Activated CD8-positive, alpha-beta T cell treated with anti-CD3 and anti-CD28 coated beads for 36 hours (primary cell): ENCODE results near the gene REXO1. TPM values are rescaled to one million over a fixed set of nuclear protein-coding genes. Genes with fewer than 3 reads are reported as not detected.

Source experiments
- ATAC-seq: fragments of 200-7000 bp; cut with Tn5 transposase; one replicate; pipeline ENCODE4 v1.10.0; 2021; ENCODE audit warnings: mild to moderate bottlenecking, moderate library complexity
- CTCF ChIA-PET: fragments of 350-600 bp; sonication (Branson Sonifier 250); formaldehyde crosslinking; loops from one replicate; lab custom pipeline; 2021; ENCODE audit warnings: antibody characterized with exemption; lab: Charles Lee
- POLR2A ChIA-PET: fragments of 350-600 bp; sonication (Branson Sonifier 250); formaldehyde crosslinking; loops from one replicate; lab custom pipeline; 2021; ENCODE audit warnings: antibody characterized with exemption; lab: Charles Lee
- DNase-seq: peaks from one replicate; pipeline ENCODE4 v3.0.0-alpha.2; 2020
- H3K27ac Mint-ChIP-seq: one replicate; pipeline ENCODE4 v1.8.0; 2021; ENCODE audit warnings: mild to moderate bottlenecking, mixed read lengths
- H3K27me3 Mint-ChIP-seq: one replicate; pipeline ENCODE4 v1.8.0; 2021; ENCODE audit warnings: mixed read lengths
- H3K36me3 Mint-ChIP-seq: one replicate; pipeline ENCODE4 v1.8.0; 2021; ENCODE audit warnings: low read depth, mixed read lengths
- H3K4me1 Mint-ChIP-seq: one replicate; pipeline ENCODE4 v1.8.0; 2021; ENCODE audit warnings: low read depth, mixed read lengths
- H3K4me3 Mint-ChIP-seq: one replicate; pipeline ENCODE4 v1.8.0; 2021; ENCODE audit warnings: mild to moderate bottlenecking, moderate library complexity, mixed read lengths
- H3K9me3 Mint-ChIP-seq: one replicate; pipeline ENCODE4 v1.8.0; 2021; ENCODE audit warnings: mixed read lengths
- intact Hi-C: fragments of 100-400 bp; cut with micrococcal nuclease; formaldehyde crosslinking; loops from one replicate; pipeline ENCODE4 v1.10.0; 2022
- total RNA-seq, 2 experiments: library from RNA; stranded (reverse); gene quantifications; one replicate each; pipeline ENCODE4 v1.2.3, GENCODE V29; 2021
- TF ChIP-seq, protein P1 (sequence below): fragments of 200-600 bp; IDR thresholded peaks from one replicate; pipeline ENCODE4 v1.8.0; 2022; ENCODE audit warnings: antibody characterized with exemption, mild to moderate bottlenecking

REXO1 gene
- total RNA-seq, 2 experiments from 2014 or later: 43.4 to 46.8 TPM

DNA sequence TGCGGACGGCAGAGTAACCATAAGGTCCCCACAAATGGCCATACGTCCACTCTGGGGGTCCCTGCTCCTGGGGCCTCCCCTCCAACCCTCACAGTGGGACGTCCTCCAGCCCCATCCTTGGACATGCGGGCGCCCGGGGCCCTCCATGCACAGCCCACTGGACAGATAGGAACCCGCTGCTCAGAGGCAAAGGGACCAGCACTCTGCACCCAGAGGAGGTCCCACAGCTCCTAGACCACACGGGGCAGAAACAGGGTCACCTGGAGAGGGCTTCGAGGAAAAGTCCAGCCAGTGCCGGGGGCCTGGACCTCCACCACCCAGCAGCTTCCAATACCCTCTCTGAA lies 11.1 kb downstream of the REXO1 start:
- ATAC-seq: no peak
- intact Hi-C loops: no loop called here
- POLR2A ChIA-PET: interaction anchor here (1.0 to 3.7 kb wide), 3 partner anchors 9 to 21 kb away, joined by 3 to 16 read pairs (median 3); no protein-coding TSS in a partner anchor

DNA sequence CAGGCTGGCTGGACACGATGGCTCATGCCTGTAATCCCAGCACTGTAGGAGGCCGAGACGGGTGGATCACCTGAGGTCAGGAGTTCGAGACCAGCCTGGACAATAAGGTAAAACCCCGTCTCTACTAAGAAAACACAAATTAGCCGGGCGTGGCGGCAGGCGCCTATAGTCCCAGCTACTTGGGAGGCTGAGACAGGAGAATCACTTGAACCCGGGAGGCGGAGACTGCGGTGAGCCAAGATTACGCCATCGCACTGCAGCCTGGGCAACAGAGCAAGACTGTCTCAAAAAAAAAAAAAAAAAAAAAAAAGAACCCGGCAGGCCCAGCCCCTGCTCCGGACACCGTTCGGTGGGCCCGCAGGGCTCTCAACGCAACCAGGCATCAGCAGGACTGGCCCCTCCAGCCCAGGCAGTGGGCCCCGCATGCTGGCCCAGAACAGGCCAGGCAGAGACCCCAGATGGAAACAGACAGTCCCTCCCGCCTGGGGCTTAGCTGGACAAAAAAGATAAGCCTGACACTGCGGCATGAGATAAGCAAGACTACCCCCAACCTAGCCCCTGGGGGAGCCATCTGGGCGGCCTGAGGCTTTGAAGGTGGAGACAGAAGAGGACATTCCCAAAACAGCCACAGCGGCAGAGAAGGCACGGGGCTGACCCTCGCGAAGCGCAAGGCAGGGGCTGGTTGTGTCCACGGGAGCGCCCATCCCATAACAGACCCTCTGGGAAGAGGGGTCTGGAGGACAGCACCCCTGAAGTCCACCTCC lies 11.6 kb downstream of the REXO1 start:
- H3K27ac Mint-ChIP-seq: no peak overlapping the region
- no peaks in the 10 kb centered on the region for H3K9me3 Mint-ChIP-seq
- TF ChIP-seq, protein P1, sequence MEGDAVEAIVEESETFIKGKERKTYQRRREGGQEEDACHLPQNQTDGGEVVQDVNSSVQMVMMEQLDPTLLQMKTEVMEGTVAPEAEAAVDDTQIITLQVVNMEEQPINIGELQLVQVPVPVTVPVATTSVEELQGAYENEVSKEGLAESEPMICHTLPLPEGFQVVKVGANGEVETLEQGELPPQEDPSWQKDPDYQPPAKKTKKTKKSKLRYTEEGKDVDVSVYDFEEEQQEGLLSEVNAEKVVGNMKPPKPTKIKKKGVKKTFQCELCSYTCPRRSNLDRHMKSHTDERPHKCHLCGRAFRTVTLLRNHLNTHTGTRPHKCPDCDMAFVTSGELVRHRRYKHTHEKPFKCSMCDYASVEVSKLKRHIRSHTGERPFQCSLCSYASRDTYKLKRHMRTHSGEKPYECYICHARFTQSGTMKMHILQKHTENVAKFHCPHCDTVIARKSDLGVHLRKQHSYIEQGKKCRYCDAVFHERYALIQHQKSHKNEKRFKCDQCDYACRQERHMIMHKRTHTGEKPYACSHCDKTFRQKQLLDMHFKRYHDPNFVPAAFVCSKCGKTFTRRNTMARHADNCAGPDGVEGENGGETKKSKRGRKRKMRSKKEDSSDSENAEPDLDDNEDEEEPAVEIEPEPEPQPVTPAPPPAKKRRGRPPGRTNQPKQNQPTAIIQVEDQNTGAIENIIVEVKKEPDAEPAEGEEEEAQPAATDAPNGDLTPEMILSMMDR: no peak
- peaks cover 2% of the 10 kb centered on the region for H3K36me3 Mint-ChIP-seq
- intact Hi-C loops: no loop called here
- peaks cover 17% of the 10 kb centered on the region for H3K4me1 Mint-ChIP-seq
- DNase-seq (no peak), ATAC-seq (no peak)
- H3K27me3 Mint-ChIP-seq: no peaks in the 10 kb centered on the region
- POLR2A ChIA-PET: interaction anchor here (1.0 to 3.7 kb wide), 3 partner anchors 10 to 22 kb away, joined by 3 to 16 read pairs (median 3); no protein-coding TSS in a partner anchor
- H3K4me3 Mint-ChIP-seq: no peak overlapping the region
- CTCF ChIA-PET: interaction anchor here (1.9 to 3.8 kb wide), 5 partner anchors 9 to 38 kb away, joined by 6 to 57 read pairs (median 19); no protein-coding TSS in a partner anchor

More for the DNA sequence above, 11.1 kb downstream of the REXO1 start:
- no peak for DNase-seq
- no peaks in the 10 kb centered on the region for H3K9me3 Mint-ChIP-seq
- CTCF ChIA-PET: interaction anchor here (0.8 to 3.8 kb wide), 9 partner anchors 9 to 424 kb away, joined by 3 to 57 read pairs (median 6); no protein-coding TSS in a partner anchor
- no peak overlapping the region for H3K4me3 Mint-ChIP-seq
- H3K27ac Mint-ChIP-seq: no peak overlapping the region
- H3K36me3 Mint-ChIP-seq: peaks cover 2% of the 10 kb centered on the region
- H3K4me1 Mint-ChIP-seq: peaks cover 23% of the 10 kb centered on the region
- TF ChIP-seq, protein P1: no peak
- no peaks in the 10 kb centered on the region for H3K27me3 Mint-ChIP-seq

DNA sequence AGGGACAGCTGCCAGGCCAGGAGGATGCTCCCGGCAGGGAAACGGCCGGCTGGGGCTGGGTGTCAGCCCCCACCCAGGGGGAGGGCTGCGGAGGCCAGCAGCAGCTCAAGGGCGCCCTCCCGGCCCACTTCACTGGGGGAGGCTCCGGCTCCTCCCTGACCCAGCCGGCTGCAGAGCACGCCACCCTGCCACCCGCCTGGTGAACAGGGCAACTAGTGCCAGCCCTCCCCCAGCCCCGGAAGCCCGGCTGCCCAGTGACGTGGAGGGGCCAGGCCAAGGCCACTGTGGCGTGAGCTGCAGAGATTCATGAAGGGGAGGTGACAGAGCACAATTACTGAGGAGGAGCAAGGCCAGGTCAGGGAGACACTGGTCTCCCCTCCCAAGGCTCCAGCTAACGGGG lies 14.7 kb downstream of the REXO1 start:
- ChIA-PET CTCF (no interaction called here), POLR2A (no interaction called here)
- peaks cover 1% of the 10 kb centered on the region for H3K36me3 Mint-ChIP-seq

DNA sequence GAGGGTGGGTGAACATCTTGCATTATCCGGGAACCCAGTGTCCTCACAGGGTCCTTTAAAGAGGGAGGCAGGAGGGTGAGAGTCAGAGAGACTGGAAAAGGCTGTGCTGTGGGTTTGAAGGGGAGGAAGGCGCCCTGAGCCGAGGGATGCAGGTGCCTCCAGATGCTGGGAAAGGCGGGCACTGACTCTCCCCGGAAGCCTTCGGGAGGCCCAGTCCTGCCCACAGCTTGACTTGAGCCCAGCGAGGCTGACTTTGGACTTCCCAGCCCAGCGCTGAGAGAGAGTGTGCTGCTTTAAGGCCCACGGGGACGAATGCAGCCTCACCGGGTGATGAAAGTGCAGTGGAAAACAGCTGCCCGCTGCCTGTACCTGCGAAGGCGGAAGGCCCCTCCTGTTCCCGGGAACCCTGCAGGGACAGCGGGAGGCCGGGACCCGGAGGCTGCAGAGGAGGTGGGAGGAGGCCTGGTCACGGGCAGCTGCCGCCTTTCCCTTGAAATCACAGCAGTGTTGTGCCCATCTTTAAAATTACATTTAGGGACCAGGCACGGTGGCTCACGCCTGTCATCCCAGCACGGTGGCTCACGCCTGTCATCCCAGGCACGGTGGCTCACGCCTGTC lies 16.1 kb downstream of the REXO1 start:
- peaks cover 1% of the 10 kb centered on the region for H3K36me3 Mint-ChIP-seq
- no peak overlapping the region for H3K4me3 Mint-ChIP-seq
- H3K27ac Mint-ChIP-seq: no peak overlapping the region
- intact Hi-C loops: no loop called here
- ChIA-PET CTCF (no interaction called here), POLR2A (no interaction called here)
- TF ChIP-seq, protein P1: no peak
- no peak for DNase-seq
- H3K4me1 Mint-ChIP-seq: peaks cover 3% of the 10 kb centered on the region
- H3K27me3 Mint-ChIP-seq: no peaks in the 10 kb centered on the region
- H3K9me3 Mint-ChIP-seq: no peaks in the 10 kb centered on the region
- ATAC-seq: no peak

More for the DNA sequence above, 14.7 kb downstream of the REXO1 start:
- Mint-ChIP-seq H3K4me3 (no peak overlapping the region), H3K27me3 (no peaks in the 10 kb centered on the region), H3K9me3 (no peaks in the 10 kb centered on the region), H3K4me1 (peaks cover 7% of the 10 kb centered on the region), H3K27ac (no peak overlapping the region)
- no peak for DNase-seq
- no peak for ATAC-seq
- TF ChIP-seq, protein P1: no peak
- intact Hi-C loops: no loop called here
